ENCODE results near the gene PTPRD.

DNA sequence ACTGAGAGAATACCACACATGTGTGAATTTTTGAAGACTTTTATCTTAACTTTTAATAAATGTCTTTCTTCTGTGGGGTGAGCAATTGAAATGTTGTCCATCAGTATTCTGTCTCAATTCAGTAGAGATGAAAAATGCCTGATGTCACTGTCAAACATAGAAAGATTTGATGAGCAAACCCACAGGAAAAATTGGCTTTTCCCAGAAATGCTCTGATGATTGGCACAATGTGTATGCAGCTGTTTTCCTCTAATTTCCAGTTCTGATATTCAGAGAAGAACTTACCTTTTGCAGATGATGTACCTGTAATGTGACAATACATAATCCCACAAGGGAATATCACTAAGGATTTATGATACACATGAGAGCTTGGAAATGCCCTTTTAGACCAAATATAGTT is 340.0 kb downstream of the PTPRD start:
- TF ChIP-seq POLR2A (IDR thresholded peaks at IDR 0.05; ENCODE audit: low read depth, low read length) (no peak), TAF1 (IDR thresholded peaks at IDR 0.05; ENCODE audit: borderline replicate concordance, low read depth, low read length) (no peak), POLR2AphosphoS5 (IDR thresholded peaks at IDR 0.05; ENCODE audit: low read depth, low read length) (no peak)

Data from GM12892 (cell line).